Glomerular endothelial cell (primary cell): Measurements from ENCODE around the gene OPN4. TPM values are rescaled to one million over a fixed set of nuclear protein-coding genes. Genes with fewer than 3 reads are reported as not detected.

Source experiments
- DNase-seq: peaks from one replicate; pipeline ENCODE4 v3.0.0-alpha.2; 2011; ENCODE audit warnings: low read depth, low spot score; ENCODE audit errors: extremely low read depth
- total RNA-seq: library from RNA; depleted of rRNA; stranded (reverse); fragments of >200 nt; gene quantifications from 2 replicates; pipeline ENCODE4 v1.2.3, GENCODE V29; 2015

The OPN4 gene
- total RNA-seq, 1 donor from 2014 or later = not detected

DNA sequence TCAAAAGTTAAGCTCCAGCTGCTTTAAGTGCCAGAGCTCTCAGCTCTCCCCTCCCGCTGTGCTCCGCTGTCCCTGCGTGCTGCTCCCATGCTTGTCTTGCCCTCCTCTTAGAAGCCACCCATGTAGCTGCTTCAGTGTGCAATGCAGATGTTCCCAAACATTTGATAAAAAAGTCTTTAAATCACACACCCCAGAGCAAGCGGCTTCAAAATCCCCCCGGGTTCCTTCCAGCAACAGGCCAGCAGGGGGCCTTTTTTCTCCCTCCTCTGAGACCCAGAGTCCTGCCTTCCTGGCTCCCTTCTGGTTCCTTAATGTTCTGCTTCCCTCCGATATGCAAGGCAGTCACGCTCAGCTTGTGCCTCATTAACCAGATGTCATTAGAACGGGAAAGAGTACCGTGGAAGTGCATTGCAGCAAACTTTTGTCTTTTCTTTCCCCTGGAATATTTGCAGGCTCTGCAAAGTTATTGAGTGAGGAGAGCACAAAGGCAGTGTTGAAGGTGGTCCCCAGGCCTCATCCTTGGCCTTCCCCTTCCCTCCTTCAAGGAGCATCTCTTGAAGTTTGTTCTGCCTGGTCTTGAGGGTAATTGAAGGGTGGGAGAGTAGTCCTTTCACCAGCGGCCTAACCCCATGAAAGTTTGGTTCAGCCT is 39.5 kb downstream of the OPN4 start:
- no peak for DNase-seq

DNA sequence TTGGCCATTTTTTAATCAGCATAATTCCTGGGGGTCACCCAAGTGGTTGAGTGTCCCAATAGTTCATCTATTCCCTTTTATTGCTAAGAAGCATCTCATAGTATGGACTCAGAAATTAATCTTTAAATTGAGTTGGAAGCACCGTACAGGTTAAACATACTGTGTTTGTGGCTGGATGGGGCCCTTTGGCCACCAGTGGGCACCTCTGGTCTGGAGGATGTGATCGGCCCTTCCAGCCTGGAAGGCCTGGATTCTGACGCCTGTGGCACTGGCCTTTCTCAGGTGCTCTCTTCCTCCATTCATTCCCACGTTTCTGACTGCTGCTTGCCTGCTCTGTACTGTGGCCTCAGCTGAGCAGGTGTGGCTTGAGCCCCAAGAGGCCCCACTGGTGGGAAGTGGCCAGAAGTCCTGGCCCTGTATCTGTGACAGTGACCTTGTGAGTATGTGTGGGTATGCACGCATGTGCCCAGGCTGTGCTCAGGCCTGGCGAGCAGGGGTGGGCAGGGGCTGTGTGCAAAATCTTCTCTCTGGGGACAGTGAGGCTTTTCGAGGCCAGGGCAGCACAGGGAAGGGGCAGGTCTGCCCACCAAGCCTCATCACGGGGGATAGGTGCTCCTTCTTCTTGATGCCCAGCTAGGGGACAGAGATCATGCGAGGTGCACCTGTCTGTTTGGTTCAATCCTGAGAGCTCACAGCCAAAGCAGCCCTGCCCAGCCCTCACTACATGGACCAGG is 44.0 kb downstream of the OPN4 start:
- DNase-seq = no peak

DNA sequence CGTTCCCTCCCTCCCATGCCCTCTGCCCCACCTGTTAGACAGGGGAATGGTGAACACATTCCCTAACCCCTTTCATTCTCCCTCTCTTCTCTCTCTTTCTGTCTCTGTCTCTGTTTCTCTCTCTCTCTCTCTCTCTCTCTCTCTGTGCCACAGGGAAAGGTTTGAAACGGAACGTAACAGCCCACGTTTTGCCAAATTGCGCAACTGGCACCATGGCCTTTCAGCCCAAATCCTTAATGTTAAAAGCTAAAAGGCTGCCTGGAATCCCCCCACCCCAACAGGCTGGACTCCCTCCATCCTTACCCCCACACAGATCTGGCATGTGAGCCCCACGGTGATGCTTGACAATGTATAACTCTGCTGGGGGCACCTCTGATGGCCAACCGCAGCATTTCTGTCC is 44.8 kb downstream of the OPN4 start:
- DNase-seq = no peak

DNA sequence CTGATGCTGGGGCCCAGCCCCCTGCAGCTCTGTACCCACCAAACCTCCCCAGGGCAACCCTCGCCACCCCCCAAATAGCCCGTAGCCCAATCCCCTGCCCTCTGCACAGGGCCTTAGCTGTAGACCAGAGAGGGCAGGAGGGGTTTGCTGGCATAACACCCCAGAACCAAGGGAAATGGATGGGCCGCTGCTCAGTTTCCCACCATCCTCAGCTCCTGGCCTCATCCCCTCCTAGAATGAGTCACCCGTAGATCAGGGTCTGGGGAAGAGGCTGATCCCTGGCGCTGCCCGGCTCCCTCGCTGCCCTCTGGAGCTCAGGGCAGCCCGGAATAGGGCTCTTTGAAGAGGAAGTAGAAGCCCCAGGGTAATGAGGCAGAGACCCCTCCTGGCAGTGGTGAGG is 45.2 kb downstream of the OPN4 start:
- no peak for DNase-seq

DNA sequence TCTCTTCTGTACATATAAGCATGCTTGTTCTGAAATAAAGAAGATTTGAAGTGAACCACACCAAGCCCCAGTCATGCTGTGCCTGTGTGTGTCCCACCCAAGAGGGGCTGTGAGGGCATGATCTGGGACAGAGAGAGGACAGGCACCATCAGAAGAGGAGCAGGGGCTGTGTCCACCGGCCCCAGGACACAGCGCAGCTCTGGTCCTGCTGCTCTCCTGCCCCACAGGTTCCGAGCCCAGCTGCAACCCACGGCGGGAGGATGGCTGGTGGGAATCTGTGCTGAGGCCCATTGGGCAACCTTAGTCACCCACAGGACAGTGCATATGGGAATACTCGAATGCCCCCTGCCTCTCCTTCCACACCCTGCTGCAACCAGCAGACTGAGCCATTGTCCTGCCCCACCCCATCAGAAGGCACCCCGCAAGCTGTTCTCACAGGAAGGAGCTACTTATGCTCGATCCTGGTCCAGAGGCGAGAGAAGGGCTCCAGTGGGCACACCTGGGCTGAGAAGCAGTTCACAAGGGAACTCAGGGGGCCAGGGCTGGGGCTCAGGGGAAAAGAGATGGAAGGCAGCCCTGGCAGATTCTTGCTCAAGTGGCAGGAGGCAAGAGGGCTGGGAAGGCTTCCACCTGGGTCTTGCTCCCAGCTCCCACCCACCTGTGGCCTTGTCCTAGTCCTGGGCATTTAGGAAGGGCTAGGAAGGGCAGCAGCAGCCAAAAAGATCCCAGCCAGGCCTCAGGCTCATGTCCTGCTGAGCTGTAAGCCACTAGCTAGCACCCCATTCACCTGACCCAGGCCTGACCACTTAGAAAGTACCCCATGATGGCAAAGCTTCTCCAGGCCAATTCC is 45.9 kb downstream of the OPN4 start:
- DNase-seq = no peak

DNA sequence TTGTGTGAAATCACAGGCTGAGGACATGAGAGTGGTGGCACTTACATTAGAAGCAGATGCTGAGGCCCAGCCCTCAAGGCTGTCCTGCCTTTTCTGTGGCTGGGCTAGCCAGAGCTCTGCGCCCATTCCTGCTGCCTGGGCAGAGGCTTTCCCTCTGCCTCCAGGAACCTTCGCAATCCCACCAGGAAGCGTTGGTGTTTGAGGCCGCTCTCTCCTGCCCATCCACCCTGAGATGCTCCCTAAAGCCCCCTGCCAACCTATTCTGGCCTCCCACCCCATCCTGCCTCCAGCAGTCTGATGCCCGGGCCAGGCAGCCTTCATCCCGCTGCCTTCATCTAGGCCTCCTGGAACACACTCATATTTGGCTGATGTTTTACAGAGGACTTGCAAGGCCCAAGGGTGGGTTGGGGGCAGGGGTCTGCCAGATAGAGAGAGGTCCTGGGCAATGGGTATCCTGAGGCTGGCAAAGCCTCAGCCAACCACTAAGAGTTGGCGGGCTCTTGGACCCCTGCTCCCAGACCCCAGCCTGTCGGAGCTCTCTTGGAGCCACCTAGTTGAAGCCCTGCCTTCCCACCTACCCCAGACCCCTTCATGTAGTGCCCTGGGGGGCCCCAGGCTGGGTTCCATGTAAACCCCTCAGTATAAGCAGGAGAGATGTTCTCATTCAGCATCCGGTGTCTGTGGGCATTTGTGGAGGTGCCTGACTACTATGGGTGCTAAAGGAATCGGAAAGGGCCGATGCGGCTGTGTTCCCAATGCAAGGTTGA is 46.7 kb downstream of the OPN4 start:
- DNase-seq = no peak

DNA sequence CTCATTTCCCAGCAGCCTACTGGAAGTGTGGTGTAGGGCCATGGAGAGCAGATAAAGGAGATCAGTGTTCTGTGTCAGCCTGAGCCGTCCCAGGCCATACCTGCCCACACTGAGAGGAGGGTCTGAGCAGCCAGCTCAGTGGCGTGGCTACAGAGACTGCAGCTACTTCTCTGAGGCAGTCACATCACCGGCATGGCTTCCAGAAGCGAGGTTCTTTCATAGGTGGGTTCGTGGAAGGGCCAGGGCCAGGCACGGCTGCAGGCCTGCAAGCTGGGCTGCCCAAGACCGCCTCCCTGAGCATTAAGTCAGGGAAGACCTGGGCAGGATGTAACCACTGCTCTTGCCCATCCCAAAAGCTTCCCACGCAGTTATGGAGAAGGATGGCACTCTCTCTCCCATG is 48.8 kb downstream of the OPN4 start:
- DNase-seq = no peak

DNA sequence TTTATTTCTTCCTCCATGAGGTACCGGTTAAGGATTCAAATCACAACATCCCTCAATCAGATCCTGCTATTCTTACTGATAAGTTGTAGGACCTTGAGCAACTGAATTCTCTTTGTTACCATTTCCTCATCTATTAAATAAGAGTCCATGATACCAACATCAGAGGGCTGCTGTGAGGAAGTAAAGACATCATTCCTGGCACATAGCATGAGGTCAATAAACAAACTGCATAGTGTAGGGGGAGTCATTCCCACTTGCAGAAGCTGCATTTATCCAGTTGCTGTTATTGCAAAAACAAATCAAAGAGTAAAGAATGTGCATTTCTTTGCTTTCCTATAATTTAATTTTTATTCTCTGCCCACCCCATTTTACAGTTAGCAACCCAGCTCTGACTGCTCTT is 50.8 kb downstream of the OPN4 start:
- DNase-seq = no peak

DNA sequence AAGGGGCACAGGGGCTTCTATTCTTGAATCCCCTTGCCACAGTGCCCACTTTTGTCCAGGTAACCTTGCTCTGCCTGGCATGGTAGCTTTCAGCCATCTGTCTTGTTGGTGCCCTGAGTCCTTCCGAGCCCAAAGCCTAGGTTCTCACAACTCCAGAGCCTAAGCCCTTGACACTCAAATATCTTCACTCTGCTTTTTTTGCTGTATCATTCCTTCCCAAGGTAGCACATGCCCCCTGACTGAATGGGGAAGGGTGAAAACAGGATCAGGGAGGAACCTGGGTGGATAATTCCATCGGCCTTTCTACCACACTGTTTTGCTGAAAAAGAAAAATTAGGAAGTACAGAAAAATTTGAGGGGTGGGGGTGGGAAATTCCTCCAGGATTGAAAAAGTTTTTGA is 51.6 kb downstream of the OPN4 start:
- DNase-seq = no peak

DNA sequence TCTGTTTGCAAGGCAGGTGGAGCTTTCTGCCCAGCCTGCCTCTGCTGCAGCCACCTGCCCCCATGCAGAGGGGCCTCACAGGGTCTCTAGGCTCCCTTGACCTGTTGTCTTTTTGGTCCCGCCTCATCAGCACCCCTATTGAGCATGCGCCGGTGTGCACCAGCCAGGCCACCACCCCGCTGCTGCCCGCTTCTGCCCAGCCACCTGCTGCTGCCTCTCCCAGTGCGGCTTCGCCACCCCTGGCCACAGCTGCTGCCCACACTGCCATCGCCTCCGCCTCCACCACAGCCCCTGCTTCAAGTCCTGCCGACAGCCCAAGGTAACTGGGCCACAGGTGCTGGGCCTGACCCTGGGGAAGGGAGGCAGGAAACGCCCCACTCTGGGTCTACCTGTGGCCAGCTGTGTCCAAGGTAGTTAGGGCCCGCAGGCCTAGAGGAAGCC is 52.1 kb downstream of the OPN4 start:
- no peak for DNase-seq

DNA sequence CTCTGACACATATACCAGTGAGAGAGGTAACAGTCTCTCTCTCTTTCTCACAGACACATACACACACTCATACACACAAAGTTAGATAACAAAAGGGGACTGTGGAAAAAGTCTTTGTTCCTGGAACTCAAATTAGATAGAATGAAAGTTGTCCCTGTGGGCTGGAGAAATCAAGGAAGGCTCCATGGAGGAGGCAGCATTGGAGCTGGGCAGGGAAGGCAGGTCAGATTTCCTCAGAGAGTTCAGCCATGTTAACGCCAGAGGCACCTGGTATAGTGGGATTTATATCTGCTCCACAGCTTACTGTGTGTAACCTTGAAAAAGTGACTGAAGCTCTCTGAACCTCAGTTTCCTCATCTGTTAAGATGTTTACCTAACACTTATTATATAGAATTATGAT is 52.6 kb downstream of the OPN4 start:
- no peak for DNase-seq

DNA sequence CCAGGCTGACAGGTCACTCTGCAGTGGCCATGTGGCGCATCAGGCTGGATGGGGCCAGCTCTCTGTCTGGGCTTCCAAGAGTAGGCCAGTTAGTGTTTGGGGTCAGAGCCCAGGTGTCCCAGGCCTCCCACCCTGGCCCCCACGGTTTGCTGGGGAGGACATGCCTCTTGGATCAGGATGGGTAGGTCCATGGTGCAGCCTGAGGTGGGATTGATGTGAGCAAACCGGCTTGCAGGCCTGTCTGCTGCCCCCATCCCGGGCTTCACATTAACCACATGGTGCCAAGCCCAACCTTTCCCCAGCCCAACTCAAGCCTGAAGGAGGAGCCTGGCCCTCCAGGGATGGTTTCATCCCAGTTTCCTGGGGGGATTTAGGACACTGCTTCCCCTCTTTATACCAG is 53.2 kb downstream of the OPN4 start:
- no peak for DNase-seq

DNA sequence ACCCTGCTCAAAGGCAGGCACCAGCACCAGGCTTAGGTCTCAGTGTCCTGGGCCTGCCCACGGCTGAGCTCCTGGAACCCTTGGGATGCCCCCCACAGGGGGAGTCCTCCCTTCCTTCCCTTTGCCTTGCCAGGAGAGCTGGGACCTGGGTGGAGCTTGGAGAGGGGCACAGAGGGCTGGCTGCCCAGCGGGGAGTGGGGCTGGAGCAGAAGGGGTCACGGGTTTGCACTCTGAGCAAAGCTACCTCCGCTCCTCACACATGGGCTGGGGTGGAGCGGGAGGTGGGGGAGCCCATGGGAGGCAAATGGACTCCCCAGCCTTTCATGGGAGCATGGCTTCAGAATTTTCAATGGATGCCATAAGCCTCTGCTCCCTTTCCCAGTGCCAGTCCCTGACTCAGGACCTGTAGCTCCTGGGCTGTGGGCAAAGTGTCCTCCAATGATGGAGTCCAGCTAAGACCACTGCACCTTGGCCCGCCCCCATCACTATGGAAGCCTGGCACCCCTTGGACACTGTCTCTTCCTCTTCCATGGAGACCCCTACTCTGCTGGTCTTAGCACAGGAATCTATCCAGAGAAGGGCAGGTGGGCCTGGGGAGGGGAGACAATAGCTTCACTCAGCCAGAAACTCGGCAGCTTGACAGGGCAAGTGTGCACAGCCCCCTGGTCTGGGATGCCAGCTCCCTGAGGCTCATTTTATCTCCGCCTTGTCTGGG is 53.9 kb downstream of the OPN4 start:
- no peak for DNase-seq

DNA sequence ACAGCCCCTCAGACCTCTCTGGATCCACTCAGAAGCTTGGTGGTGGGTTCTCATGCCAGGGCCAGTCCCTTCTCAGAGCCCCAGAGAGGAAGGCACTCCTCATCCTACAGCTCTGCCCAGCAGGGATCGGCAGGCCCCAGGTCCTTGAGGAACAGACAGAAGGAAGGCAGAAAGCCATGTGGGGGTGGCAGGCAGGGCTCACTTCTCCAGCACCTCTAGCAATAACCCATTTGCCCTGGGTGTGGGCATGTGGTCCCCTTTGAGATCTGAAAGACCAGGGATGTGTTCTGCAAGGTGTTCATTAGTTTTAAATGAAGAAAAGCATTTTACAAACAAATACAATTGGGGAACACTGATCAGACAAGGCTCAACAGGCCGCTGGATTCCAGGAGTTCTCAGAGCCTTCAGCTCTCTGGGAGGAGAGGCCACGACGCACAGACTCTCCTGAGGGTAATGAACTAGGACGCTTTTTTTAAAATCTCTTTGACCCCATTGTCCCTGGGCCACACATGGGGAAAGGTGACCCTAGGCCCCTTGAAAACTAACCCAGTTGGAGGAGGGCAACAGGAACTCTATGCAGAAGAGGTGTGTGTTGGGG is 54.5 kb downstream of the OPN4 start:
- DNase-seq = no peak

DNA sequence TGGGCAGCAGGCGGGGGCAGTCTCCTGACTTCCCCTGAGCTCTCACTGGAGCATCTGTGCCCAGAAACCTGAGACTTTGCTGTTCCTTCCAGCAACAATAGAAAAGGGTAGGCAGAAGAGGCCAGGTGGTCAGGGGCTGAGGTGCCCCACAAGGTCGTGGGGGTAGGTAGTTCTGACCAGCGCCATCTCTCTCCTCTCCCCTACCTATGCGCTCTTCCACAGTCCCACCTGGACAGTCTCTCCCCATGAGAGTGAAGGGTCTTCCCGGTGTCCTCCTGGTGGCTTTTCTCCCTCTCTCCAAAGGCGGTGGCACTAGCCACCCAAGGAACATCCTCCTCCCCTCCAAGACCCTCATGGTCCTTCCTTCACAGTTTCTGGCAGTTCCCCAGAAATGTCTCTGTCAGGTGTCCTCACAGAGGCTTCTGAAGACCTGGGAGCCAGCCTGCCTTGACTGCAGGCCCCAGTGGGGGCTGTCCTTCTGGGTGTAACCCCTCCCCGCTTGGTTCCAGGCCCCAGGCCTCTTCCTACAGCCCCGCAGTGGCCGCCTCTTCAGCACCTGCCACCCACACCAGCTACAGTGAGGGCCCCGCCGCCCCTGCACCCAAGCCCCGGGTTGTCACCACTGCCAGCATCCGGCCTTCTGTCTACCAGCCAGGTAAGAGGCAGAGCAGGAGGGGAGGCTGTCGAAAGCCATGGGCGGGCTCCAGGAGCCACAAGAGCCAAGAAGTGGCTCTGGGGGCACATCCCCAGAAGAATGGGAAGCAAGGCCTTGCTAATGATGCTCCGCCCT is 55.2 kb downstream of the OPN4 start:
- no peak for DNase-seq

DNA sequence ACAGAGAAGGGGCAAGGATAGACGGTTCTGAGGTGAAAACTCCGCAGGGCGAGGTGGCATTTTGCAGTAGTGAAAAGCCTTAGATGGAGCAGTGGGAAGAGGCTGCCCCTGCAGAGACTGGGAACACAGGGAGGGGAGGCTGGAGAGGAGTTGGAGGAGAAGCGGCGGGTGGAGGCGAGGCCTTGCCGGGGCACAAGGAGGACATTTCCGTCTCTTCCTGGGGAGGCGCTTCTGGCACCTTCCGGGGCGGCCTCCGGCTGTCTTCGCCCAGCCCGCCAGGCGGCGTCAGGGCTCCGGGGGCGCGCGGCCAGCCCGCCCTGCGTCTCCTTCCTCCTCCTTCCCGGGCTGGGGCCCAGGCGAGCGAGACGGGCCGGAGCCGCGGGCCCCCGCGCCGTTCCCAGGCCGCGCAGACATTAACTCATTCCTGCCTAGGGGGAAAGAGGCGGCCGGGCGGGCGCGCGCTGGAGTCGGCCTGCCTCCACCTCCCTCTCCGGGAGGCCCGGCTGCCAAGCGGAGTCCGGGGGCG is 56.7 kb downstream of the OPN4 start:
- DNase-seq = no peak

DNA sequence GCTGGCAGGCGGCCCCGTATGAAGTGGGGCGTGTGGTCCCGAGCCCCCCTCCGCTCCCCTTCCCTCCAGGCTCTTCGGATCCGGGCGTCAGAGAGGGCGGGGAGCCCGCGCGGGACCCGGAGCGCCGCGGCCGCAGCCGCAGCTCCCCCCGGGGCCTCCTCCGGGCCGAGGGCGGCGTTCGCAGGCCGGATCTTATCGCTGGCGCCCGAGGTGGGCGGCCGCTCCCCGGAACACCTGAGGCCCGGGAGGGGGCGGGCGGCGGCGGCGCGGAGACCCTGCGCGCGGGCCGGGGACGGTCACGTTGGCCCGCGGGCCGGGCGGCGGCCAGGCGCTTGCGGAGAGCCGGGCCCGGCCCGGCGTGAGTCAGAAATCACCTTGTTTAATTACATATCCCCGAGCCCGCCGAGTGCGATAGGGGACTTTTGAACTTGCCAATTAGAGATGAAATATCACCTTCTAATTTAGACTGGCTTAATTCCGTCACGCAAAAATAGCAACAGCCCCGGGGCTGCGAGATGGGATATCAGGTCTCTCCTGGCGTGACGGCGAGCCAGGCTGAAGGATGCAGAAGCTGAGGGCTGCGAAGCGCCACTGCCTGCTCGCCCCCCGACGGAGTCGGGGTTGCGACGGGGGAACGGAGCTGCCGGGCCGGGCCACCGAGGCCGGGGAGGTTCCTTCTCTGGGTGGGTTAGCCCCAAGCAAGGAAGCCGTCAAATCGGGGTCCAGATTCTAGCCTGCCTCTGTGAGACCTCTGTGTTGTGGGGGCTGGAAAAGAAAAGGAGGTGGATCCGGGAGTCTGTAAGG is 57.4 kb downstream of the OPN4 start:
- DNase-seq = no peak

DNA sequence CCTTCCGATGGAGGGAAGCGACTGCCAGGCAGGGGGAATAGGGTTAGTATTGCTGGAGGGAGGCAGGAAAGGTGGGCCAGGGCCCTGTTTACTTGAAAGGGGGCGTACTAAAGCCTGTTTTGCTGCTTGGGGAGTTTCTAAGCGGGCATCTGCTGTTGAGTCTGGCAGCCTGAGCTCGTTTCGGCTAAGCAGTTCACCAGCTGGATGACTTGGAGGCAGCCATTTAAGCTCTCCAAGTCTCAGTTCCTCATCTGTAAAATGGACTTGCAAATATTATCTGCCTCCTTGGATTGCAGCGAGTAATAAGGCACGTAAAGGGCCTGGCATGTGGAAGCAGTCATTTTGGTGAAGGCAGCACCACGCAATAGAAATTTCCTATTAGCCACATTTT is 58.0 kb downstream of the OPN4 start:
- no peak for DNase-seq
